HG02798 (cell line): ENCODE data around the gene MRPL18.
"Not testable (repeated sequence)": the region's sequence is repeated elsewhere in the genome, so short reads cannot be mapped to it uniquely, and the experiment has no call there.

Experiments
- ATAC-seq: cut with Tn5 transposase; IDR thresholded peaks from one replicate; pipeline ENCODE4 v1.9.1; 2021; ENCODE audit warnings: mild to moderate bottlenecking; ENCODE audit not compliant: unreplicated experiment, poor library complexity

Gene MRPL18

DNA sequence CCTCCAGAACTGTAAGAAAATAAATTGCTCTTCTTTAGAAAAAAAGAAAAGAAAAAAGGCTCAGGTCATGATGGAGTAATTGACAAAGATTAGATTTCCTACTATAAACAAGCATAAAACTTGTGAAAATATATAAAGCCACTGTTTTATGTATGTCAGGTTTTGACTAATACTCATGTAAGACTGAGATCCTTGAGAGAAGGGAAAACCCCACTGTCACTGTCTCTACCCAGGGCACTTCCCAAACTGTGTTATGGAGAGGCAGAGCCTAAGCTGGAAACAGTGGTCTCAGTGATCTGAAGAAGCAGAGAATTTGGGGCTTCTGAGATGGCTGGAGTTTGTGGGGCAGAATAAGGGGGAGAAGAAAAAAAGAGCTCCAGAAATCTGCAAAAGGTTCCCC lies 20.8 kb upstream of the MRPL18 start:
- no peak for ATAC-seq

DNA sequence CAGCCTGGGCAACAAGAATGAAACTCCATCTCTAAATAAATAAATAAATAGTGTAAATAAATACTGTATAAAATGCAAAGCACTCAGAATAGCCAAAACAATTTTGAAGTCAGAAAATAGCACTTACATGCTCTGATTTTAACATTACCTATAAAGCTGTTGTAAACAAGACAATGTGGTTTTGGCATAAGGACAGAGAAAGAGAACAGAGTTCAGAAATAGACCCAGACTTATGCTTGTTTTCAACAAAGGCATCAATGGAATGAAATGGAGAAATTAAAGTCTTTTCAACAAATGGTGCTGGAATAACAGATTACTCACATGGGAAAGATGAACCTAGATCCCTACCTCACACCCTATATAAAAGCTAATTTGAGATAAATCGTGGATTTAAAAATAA lies 18.1 kb upstream of the MRPL18 start:
- ATAC-seq: no peak

DNA sequence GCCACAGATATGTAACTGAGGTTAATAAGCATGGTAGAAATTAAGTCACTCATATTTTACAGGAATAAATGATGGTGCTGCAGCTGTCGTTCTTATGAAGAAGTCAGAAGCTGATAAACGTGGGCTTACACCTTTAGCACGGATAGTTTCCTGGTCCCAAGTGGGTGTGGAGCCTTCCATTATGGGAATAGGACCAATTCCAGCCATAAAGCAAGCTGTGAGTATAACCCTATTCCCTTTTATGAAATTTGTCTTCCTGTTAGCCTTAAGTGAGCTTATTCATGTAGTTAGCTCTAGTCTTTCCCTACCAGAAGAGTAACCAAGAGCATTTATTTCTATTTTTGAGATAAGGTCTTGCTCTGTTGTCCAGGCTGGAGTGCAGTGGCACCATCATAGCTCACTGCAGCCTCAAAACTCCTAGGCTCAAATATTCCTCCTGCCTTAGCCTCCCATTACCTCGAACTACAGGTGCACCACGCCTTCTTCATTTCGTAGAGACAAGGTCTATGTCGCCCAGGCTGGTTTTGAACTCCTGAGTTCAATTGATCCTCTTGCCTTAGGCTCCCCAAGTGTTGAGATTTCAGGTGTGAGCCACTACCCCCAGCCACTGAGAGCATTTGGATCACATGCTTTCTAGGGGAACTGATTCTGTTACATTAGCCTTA lies 12.9 kb upstream of the MRPL18 start:
- no peak for ATAC-seq

DNA sequence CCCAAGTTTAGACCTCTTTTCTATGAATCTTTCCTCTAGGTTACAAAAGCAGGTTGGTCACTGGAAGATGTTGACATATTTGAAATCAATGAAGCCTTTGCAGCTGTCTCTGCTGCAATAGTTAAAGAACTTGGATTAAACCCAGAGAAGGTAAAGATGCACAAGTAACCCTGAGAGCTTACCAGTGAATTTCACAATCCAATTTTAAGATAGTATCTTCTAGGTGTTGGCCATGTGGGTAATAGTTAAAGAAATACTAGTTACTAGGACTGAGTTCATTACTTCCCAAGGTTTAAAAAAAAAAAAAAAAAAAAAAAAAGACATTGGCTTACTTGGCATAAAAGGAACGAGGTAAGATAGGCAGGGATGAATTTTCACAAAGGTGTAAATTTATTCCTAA lies 12.1 kb upstream of the MRPL18 start:
- ATAC-seq: no peak

DNA sequence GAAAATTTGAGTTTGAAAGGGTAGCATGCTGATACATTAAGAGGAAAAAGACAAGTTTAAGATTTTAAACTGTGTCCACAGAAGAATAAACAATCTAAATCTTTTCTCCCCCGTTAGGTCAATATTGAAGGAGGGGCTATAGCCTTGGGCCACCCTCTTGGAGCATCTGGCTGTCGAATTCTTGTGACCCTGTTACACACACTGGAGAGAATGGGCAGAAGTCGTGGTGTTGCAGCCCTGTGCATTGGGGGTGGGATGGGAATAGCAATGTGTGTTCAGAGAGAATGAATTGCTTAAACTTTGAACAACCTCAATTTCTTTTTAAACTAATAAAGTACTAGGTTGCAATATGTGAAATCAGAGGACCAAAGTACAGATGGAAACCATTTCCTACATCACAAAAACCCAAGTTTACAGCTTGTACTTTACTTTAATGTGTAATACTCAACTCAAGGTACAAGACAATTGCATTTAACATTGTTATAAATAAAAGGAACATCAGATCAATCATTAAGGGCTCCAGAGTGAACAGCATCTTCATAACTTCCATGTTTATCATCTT lies 11.6 kb upstream of the MRPL18 start:
- no peak for ATAC-seq

GRCh38 chr6:159788276-159788675 lies 2.0 kb upstream of the MRPL18 start:
- no peak for ATAC-seq

GRCh38 chr6:159788753-159789376 lies 1.4 kb upstream of the MRPL18 start:
- ATAC-seq: no peak

DNA sequence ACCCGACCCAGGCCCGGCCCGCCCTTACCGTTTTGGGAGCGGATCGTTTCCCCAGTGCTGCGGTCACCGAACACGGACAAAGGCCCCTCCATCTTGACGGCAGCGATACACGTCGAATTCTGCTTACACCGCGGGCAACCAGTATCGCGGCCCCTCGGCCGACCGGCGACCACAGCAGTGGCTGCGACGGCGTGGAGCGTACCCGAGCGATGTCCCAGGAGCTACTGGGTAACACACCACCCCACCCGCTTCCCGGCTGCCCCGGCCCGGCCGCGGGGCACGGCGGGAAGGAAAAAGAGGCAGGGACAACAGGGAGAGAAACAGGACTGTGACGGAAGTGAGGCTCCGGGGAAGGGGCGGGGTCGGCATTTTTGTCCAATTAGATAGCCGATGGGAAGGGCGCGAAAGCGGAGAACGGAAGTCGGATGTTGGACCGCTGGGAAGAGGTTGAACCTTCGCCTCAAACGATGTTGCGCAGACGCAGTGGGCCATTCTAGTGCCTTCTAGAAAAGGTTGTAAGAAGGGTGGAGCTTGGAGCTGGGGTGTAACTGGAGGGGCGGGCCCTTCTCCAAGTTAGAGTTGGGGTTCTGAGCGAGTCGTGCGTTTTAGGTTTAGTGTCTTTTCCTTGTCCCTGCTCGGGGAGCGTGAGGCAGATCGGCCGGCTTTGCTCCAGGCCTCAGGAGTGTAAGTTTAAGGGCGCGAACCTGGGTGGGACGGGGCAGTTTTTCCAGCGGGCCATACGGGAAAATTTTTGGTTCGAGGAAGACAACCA lies 704 bp upstream of the MRPL18 start, which contains the start of gene TCP1:
Gene TCP1 (minus strand): TSS at position 226 of the 772 bp plus-strand sequence. CDS start 134 bp downstream, at position 92.
- ATAC-seq: peak; percentile 83

DNA sequence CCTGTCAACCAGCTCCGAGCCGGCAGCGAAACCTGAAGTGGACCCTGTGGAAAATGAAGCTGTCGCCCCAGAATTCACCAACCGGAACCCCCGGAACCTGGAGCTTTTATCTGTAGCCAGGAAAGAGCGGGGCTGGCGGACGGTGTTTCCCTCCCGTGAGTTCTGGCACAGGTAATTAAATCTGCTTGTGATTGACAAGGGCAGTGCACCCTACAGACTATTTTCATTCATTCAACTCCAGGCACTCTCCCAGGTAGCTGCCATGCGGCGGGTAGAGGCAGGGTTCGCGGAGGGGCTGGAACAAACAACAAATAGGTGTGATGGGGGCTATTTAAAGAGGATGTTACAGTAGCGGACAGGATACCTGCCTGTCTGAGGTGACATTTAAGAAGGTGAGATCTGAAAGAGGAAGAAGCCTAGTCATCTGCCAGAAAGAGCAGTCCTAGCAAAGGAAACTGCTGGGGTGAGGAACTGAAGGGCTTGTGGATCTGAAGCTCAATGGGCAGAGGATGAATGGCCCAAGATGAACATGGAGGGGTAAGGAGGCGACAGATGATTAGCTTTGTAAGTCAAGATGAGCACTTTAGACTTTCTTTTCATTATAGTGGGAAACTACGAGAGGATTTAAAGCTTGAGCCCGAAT lies 810 bp downstream of the MRPL18 start:
- no peak for ATAC-seq

DNA sequence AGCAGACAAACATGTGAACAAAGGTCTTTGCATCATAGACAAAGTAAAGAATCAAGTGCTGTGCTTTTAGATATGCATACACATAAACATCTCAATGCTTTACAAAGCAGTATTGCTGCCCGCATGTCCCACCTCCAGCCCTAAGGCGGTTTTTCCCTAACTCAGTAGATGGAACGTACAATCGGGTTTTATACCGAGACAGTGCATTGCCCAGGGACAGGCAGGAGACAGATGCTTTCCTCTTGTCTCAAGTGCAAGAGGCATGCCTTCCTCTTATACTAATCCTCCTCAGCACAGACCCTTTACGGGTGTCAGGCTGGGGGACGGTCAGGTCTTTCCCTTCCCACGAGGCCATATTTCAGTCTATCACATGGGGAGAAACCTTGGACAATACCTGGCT lies 4.7 kb downstream of the MRPL18 start:
- ATAC-seq: not testable (repeated sequence)

DNA sequence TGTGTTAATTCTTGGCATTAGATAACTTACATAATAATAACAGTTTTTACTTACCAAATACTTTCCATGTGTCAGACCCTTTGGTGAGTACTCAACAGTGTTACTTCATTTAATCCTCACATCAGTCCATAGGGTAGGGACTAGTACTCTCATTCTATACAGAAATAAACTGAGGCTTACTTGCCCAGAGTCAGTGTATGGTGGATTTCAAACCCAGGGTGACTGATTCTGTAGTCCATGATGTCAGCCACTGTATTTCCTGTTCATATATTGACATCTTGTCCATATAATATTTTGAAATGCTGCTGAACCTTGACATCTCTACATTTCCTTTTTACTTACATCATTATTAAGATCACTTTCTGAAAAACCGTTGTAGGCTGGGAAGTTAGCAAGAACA lies 7.3 kb downstream of the MRPL18 start:
- no peak for ATAC-seq

- ATAC-seq: no peak
Observed at GRCh38 chr6:159800141-159800865, 10.0 kb downstream of the MRPL18 start, which contains the start of gene PNLDC1. Gene PNLDC1 (plus strand): TSS chr6:159800276. CDS start chr6:159800308, 32 bp downstream.

DNA sequence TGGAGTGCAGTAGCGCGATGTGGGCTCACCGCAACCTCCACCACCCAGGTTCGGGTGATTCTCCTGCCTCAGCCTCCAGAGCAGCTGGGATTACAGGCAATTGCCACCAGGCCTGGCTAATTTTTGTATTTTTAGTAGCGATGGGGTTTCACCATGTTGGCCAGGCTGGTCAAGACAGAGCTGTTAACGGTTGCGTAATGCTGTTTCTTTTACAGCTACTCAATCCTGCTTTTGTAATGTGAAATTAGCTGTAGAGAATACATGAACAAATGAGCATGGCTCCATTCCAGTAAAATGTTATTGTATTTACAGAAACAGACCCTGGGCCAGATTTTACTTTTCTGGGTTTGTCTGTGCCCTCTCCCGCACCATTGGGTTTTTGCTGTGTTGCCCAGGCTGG lies 11.7 kb downstream of the MRPL18 start:
- no peak for ATAC-seq

DNA sequence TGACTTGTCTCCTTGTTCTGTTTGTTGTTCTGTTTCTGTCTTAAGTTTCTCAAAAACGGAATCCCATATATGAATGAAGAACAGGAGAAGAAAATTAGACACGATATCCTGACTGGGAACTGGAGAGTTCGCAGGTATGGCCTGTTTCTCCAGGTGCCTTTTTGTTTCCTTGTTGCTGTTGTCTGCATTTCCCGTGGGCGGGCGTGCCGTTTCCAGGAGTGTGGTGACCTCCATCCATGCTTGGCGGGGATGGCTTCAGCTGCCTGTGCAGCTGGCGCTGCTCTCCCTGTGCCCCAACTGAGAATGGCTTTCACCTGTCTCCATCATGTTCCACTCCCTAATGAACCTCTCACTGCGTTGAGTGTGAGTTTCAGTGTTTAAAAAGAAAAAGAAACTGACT lies 14.2 kb downstream of the MRPL18 start:
- no peak for ATAC-seq

DNA sequence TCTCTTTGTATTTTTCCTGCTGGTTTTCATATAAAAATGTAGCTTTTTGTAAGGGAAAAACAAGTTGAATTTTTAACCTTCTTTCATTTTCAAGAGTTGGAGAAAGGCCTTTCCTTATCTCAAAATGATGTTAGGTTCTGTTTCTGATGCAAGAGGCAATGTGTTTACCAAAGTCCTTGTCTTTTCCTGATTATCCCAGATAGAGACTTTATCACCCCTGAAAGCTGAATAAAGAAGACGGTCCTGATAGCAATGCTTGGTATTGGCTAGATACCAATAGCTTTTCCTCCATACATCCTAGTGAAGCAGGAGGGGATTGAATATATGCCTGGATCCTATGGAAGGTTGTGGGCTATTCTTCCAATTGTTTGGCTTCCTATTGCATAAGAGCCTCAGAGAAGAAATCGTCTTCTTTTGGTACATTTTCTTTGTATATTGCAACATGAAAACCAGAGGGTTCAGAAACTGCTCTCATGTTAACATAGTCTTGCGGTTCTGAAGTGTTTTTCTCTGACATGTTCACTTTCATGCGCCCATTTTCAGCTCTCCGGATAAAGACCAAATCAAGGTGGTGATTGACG lies 15.3 kb downstream of the MRPL18 start:
- ATAC-seq: no peak

- no peak for ATAC-seq
Observed at GRCh38 chr6:159806021-159806458, 15.8 kb downstream of the MRPL18 start.

GRCh38 chr6:159807150-159807858 lies 17.0 kb downstream of the MRPL18 start:
- no peak for ATAC-seq

DNA sequence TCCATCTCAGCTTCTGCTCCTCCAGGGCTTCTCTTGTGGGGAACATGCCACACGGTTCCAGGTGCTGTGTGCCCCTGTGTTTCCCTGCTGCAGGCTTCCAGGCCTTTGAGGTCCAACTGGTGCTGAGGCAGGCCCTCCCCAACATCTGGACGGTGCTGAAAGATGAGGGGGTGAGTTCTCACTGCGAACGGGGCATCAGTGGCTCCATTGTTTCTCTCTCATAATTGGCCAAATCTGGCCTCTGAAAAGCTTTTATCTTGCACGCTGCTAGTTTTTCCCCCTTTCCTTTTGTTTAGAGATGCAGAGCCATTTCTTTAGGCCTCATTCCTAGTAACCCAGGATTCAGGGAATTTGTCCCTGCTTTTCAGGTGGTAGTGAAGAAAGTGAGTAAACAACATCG lies 18.4 kb downstream of the MRPL18 start:
- ATAC-seq: no peak

GRCh38 chr6:159809149-159809548 lies 18.9 kb downstream of the MRPL18 start:
- ATAC-seq: no peak
